Stimulated activated CD8-positive, alpha-beta memory T cell treated with anti-CD3 and anti-CD28 coated beads, Interleukin-4, amount 100 ng/mL, for 4 hours (primary cell): ENCODE data around the gene NIT1.

ENCODE experiments used
- DNase-seq, 2 donors: peaks; one replicate each; pipeline ENCODE4 v3.0.0-alpha.2; 2020; ENCODE audit warnings: low read depth in 2 of 2, low spot score in 1 of 2

Gene NIT1

DNA sequence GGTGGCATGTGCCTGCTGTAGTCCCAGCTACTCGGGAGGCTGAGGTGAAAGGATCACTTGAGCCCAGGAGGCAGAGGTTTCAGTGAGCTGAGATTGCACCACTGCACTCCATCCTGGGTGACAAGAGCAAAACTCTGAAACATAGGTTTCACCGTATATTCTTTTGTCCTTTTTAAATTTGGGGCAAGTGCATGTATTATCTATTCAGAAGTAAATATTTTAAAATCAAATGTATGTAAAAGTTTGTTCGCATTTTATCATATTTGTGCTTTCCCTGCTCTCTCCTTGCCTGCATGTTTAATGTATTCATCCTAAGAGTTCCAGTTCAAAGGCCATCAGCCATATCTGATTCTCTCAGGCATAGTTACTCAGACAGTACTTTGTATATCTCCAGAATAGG lies 27.9 kb downstream of the NIT1 start:
- no peak for DNase-seq

DNA sequence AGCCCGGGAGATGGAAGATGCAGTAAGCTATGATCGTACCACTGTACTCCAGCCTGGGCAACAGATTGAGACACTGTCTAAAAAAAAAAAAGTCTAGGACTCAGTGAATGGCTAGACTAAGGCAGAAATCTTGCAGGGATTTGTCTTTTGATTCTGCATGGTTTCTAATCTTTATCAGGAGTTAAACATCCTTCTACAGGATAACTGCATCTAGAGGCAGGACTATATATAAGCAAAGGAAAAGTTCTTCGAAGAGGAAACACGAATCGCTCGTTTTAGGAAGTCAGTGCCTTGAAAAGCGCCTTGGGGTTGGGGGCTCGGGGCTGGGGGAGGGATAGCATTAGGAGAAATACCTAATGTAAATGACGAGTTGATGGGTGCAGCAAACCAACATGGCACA lies 35.3 kb downstream of the NIT1 start:
- no peak for DNase-seq

DNA sequence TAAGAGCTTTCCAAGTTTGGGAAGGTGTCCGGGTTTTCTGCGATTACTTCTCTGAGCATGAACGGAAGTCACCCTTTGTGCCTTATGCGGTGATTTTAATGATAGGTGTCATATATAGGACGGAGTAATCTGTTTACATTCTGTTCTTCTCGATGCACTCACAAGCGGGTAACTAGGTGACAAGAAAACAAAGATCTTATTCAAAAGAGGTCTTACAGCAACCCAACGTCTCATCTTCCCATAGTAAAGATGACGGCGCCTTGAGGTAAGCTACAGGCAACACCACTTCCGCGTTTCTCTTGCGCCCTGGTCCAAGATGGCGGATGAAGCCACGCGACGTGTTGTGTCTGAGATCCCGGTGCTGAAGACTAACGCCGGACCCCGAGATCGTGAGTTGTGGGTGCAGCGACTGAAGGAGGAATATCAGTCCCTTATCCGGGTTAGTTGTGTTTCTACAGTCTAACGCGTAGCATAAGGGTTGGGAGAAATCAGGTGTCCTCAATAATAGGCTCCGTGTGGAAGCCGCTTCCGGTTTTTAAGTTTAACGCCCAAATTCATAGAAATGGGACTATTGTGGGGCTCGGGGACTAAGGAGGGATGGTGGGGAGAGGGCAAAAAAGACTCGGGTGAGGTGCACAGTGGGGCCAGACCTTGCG lies 35.9 kb downstream of the NIT1 start, which contains the start of gene UFC1:
Gene UFC1 (plus strand): TSS at position 297 of the 656 bp plus-strand sequence. CDS start 20 bp downstream, at position 317.
- peak; percentile 58 to 61 for DNase-seq

DNA sequence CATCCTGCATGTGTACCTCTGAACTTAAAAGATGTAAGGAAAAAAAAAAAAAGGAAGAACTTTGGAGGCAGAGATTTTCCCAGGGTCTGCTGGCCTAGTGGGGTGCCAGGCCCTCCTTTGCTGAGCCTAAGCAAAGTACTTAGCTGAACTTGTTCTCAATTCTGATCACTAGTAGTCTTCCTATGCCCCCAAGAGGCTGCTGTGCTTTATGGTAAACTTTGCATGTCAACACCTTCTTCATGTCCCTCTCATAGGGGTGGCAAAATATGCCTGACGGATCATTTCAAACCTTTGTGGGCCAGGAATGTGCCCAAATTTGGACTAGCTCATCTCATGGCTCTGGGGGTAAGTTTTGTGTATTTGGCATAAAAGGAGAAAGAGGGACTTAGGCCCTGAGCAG lies 40.0 kb downstream of the NIT1 start:
- DNase-seq, result no peak

DNA sequence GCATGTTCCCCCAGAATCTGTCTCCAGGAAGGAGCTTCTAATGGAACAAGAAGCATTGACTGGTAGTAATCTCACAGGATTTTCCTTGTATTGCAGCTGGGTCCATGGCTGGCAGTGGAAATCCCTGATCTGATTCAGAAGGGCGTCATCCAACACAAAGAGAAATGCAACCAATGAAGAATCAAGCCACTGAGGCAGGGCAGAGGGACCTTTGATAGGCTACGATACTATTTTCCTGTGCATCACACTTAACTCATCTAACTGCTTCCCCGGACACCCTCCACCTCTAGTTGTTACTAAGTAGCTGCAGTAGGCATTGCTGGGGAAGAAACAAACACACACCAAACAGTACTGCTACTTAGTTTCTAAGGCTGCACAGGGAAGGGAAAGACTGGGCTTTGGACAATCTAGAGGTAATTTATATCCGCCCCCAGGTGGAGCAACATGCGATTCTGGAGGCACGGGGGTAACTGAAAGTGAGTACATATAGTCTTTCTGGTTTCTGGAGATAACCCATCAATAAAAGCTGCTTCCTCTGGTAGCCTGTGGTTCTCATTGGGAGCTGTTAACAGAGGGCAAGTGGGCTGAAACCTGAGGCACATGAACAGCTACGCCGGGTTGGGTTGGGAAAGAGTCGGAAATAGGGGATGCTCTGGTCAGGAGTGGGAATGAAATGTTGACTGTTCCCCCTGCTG lies 40.6 kb downstream of the NIT1 start:
- DNase-seq, result no peak

DNA sequence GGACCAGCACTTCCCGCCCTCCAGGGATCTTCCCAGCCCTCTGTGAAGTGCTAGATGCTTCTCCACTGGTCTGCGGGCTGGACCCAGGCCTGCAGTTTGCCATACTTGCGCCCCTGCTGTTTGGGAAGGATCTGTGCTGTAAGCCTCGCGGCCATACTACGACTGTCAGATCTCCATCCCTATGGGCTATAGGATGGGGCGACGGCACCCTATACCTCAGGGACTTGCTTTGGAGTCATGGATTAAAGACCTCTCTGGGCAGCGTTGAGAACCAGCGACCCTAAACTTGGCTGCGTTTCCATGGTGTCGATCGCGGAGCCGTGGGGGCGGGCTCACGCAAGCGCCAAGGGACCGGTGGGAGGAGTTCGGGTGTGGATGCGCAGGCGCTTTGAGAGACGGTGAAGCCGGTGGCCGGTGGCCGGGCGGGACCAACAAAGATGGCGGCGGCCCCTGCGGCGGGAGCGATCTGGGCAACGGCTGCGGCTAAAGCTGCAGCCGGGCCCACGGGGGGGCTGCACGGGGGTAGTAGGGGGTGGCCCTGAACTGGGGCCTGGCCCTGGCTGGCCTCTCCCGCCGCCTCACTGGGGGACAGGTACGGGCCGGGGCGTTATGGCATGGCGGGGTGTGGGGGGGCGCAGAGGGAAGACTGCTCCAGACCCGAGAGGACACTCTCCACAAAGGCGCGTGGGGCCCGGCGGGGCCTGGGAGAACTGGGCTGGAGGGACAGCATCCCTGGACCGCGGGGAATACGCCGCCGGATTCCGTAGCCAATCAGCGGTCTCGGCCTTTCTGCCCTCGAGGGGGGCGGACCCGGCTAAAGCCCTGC lies 41.4 kb downstream of the NIT1 start, which contains the start of gene USP21:
Gene USP21 (plus strand): TSS at position 414 of the 826 bp plus-strand sequence. CDS start 1,141 bp downstream, outside the sequence.
- peak; percentile 85 to 87 for DNase-seq

DNA sequence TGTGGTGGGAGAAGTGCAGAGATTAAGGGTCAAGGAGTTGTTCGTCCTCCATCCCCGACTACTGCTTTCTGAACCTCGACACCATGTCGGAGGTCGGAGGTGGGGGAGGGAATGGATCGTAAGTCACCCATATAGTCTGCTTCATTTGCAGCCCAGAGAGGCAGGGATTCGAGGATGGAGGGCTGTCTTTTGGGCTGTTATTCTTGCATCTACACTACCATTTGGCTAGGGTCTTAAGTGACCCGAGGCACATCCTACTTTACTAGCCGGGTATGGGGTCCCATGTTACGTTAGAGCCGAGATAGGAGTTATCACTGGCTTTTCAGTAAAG lies 42.0 kb downstream of the NIT1 start:
- no peak for DNase-seq

DNA sequence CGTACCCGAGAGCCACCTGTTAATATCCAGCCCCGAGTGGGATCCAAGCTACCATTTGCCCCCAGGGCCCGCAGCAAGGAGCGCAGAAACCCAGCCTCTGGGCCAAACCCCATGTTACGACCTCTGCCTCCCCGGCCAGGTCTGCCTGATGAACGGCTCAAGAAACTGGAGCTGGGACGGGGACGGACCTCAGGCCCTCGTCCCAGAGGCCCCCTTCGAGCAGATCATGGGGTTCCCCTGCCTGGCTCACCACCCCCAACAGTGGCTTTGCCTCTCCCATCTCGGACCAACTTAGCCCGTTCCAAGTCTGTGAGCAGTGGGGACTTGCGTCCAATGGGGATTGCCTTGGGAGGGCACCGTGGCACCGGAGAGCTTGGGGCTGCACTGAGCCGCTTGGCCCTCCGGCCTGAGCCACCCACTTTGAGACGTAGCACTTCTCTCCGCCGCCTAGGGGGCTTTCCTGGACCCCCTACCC lies 42.8 kb downstream of the NIT1 start:
- no peak for DNase-seq

DNA sequence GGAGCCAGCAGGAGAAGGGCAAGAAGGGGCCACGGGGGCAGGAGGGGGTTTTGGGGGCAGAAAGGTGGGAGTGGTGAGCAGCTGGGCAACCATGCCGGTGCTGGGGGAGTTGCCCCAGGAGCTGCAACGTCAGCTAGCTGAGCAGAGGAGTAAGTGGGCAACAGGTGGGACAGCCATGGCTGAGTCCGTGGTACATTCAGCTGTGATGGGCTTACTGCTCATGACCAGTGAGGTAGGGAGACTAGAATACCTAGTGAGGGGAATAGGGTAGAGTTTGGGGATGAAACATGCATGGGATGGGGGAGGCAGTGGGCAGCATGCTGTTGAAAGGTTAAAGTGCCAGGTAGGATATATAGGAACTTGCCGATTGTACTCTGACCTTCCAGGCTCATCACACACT lies 43.7 kb downstream of the NIT1 start:
- no peak for DNase-seq

DNA sequence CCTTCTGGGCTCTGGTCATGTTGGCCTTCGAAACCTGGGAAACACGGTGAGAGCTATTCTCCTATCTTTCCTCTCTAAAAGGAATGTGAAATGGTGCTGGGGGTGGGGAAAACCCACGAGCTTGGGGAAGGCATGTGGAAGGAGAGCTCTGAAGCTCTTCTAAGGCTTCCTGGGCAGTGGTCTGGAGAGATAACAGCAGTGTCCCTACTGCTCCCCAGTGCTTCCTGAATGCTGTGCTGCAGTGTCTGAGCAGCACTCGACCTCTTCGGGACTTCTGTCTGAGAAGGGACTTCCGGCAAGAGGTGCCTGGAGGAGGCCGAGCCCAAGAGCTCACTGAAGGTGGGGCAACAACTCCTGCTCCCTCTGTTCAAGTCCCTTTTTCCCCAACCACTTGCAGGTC lies 44.1 kb downstream of the NIT1 start:
- no peak for DNase-seq

DNA sequence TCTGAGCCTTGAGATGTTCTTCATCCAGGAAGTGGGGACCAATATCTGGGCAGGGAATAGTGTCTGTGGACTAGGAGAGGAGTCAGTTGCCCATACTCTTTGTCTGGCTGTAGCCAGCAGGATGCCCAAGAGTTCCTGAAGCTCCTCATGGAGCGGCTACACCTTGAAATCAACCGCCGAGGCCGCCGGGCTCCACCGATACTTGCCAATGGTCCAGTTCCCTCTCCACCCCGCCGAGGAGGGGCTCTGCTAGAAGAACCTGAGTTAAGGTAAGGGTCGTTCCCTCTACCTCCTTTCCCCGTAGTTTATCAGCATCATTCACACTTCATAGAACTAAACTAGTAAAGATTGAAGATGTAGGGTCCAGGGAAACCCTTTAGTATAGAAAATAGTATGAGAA lies 44.9 kb downstream of the NIT1 start:
- DNase-seq, result no peak

DNA sequence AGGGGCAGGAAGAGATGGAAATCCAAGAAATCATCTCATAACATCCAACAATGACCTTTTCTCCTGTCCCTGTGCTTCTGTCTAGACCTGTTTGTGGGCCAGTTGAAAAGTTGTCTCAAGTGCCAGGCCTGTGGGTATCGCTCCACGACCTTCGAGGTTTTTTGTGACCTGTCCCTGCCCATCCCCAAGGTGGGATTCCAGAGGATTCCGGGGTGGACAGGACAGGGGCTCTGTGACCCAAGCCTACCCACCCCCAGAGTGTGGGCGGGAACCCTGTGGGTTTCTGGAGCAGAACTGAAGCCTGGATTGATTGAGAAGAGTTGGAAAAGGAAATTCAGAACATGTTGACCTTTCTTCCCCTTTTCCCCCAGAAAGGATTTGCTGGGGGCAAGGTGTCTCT lies 45.9 kb downstream of the NIT1 start:
- DNase-seq, result no peak

DNA sequence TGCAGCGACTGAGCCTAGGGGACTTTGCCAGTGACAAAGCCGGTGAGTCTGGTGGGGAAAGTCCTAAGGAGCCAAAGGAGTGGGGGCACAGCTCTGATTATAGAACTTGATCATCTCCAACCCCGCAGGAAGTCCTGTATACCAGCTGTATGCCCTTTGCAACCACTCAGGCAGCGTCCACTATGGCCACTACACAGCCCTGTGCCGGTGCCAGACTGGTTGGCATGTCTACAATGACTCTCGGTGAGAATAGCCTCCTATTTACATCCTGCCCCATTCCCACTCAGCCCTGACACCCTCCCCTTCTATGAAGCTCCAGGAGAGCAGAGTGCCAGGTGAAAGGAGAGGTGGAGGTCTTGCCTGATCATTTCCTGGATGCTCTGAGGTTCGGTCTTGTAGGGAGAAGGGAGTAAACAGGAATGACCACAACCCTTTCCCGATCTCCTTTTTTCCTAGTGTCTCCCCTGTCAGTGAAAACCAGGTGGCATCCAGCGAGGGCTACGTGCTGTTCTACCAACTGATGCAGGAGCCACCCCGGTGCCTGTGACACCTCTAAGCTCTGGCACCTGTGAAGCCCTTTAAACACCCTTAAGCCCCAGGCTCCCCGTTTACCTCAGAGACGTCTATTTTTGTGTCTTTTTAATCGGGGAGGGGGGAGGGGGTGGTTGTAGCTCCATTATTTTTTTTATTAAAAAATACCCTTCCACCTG lies 47.2 kb downstream of the NIT1 start:
- DNase-seq, result no peak

DNA sequence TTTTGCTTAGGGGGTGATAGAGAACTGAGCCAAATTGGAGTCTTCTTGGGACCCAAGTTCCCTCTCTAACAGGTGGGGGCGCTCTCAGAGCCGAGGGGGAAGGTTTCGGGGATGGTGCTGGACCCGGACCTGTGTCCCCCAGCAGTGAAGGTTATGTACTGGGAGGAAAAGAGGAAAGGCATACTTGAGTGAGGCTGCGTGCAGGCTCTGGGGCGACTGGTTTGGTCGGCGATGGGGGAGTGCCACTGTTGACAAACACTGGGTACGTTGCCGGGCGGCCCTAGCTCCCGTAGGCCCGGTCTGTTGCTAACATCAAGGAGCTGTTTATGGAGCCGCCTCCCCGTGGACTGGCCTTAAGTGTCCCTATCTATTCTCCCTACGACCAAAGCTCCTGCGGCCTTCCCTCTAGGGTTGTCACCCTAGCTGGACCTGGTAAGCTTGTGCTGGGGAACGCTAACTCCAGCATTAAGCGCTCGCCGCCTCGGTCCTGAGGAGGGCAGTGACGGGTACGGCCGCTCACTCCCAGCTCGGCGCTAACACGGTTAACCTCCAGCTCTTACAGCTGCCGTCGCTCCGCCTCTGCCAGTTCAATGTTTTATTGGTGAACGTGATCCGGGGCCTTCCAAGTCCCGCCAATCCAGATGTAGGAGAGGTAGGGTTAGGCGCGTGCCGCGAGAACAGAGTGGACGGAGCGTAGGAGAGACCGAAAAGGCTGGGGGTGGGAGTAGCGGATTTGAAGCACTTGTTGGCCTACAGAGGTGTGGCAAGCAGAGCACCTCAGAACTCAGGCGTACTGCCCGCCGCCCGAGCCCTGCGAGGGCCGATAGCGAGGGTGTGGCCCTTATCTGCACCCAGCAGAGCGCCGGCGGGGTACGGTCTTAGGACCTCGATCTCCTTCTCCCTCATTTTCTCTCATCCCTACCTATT lies 48.1 kb downstream of the NIT1 start, which contains the start of gene PPOX:
Gene PPOX (plus strand): TSS at position 685 of the 927 bp plus-strand sequence. CDS start 422 bp downstream, outside the sequence.
- DNase-seq, result peak; percentile 80 to 83

DNA sequence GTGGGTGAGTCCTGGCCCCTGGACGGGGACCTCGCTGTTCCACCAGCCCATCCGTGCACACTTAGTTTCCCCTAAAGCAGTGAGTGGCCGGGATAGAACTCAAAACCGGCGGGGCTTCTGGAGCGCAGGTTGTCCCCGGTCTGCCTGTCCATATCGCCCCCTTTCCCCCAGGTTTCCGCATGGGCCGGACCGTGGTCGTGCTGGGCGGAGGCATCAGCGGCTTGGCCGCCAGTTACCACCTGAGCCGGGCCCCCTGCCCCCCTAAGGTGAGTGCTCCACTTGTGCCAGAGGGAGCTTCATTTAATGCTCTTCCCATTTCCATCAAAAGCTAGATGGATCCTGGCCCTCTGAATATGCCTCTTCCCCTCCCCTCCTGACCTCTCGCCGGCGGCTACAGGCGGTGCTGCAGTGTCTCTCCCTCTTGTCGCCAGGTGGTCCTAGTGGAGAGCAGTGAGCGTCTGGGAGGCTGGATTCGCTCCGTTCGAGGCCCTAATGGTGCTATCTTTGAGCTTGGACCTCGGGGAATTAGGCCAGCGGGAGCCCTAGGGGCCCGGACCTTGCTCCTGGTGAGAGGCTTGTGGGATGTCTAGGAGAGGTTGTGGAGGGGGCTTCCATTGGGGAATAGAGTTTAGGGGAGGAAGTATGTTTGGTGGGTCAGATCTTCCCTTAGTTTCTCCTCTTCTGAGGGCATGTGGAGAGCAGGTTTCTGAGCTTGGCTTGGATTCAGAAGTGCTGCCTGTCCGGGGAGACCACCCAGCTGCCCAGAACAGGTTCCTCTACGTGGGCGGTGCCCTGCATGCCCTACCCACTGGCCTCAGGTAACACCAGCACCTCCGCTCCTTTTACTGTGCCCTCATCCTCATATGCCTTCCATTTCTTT lies 49.0 kb downstream of the NIT1 start:
- no peak for DNase-seq

DNA sequence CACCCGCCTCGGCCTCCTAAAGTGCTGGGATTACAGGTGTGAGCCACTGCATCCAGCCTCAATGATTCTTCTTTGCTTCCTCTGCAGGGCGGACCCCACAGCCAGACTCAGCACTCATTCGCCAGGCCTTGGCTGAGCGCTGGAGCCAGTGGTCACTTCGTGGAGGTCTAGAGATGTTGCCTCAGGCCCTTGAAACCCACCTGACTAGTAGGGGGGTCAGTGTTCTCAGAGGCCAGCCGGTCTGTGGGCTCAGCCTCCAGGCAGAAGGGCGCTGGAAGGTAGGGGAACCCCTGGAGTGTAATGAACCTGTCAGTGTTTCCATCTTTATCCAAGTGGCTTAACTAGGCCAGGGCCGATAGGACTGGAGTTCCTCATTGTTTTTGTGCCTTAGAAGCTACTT lies 51.0 kb downstream of the NIT1 start:
- no peak for DNase-seq
